K562 (cell line): Measurements from ENCODE around the gene KLHL6. TPM values are rescaled to one million over a fixed set of nuclear protein-coding genes. Genes with fewer than 3 reads are reported as not detected.

Experiments
- ATAC-seq: fragments of 200-7000 bp; cut with Tn5 transposase; 3 replicates; pipeline ENCODE4 v1.9.1; 2020; ENCODE audit warnings: moderate library complexity
- BruUV-seq: library from RNA; stranded (reverse); fragments of 400-500 nt; replicated peaks from 2 replicates; lab custom pipeline; 2021; lab: Mats Ljungman, UMichigan
- CTCF ChIA-PET: fragments of 300-600 bp; formaldehyde crosslinking; extraction: SDS; loops from one replicate; lab custom pipeline; 2021; ENCODE audit warnings: low intra/inter-chr PET ratio; lab: Yijun Ruan, JAX
- POLR2A ChIA-PET: fragments of 300-600, 350-650 bp; sonication (Branson Sonifier 250); formaldehyde crosslinking; extraction: SDS; loops from one replicate; lab custom pipeline; 2021; ENCODE audit warnings: antibody characterized with exemption, inconsistent platforms; lab: Yijun Ruan, JAX
- DNase-seq, 4 experiments: peaks; one replicate each; pipeline versions ENCODE4 v3.0.0 to v3.0.0-alpha.2; 2011 to 2018; ENCODE audit warnings: low spot score in 3 of 4, mixed read lengths in 3 of 4; ENCODE audit errors: extremely low read depth in 1 of 4
- FAIRE-seq: peaks from 2 replicates; lab custom pipeline; 2011; peaks lifted over from hg19 to GRCh38; lab: Jason Lieb, UNC
- H2AFZ ChIP-seq: 2 replicates; pipeline ENCODE4 v1.6.0; 2011; ENCODE audit warnings: low read depth, low read length, control low read depth, inconsistent platforms
- H3K27ac ChIP-seq: fragments of 200-600 bp; 3 replicates; pipeline ENCODE4 v1.8.0; 2011; ENCODE audit warnings: low read depth, mild to moderate bottlenecking, control low read depth, inconsistent platforms, low read length, moderate library complexity, mixed read lengths; ENCODE audit errors: extremely low read depth
- H3K27me3 ChIP-seq, 2 experiments: fragments of 300-600 bp in 1 of 2; 2 replicates in 1 of 2; 3 replicates in 1 of 2; pipeline versions ENCODE4 v1.6.0 to v1.8.0; 2011; ENCODE audit warnings: inconsistent platforms in 2 of 2, low read length in 2 of 2, mild to moderate bottlenecking in 1 of 2, mixed read lengths in 1 of 2, moderate library complexity in 1 of 2; ENCODE audit not compliant: control insufficient read depth in 2 of 2, insufficient read depth in 2 of 2
- H3K36me3 ChIP-seq: fragments of 300-600 bp; 3 replicates; pipeline ENCODE4 v1.8.0; 2011; ENCODE audit warnings: mild to moderate bottlenecking, low read length, inconsistent platforms; ENCODE audit not compliant: control insufficient read depth, insufficient read depth
- H3K4me1 ChIP-seq, 2 experiments: fragments of 200-600 bp in 1 of 2; replicated peaks in 1 of 2; 2 replicates in 1 of 2; 3 replicates in 1 of 2; pipeline versions ENCODE4 v1.5.1 to v1.8.0; 2011; ENCODE audit warnings: inconsistent platforms in 2 of 2, low read length in 2 of 2, mild to moderate bottlenecking in 1 of 2, mixed read lengths in 1 of 2, moderate library complexity in 1 of 2; ENCODE audit not compliant: control insufficient read depth in 2 of 2, insufficient read depth in 2 of 2
- H3K4me2 ChIP-seq: 2 replicates; pipeline ENCODE4 v1.6.1; 2011; ENCODE audit warnings: low read length, control low read depth, inconsistent platforms, mixed read lengths; ENCODE audit not compliant: insufficient read depth
- H3K4me3 ChIP-seq: fragments of 200-600 bp; sonication (generic), shearing (Covaris generic); 2 replicates; pipeline ENCODE4 v1.5.1; 2016; ENCODE audit warnings: control low read depth, inconsistent platforms
- H3K79me2 ChIP-seq: fragments of 200-600 bp; 3 replicates; pipeline ENCODE4 v1.8.0; 2011; ENCODE audit warnings: low read length, inconsistent platforms; ENCODE audit not compliant: control insufficient read depth, insufficient read depth
- H3K9ac ChIP-seq, 2 experiments: 2 replicates each; pipeline versions ENCODE4 v1.6.0 to v1.6.1; 2011; ENCODE audit warnings: low read depth in 2 of 2, low read length in 2 of 2, control low read depth in 1 of 2, inconsistent platforms in 1 of 2, mild to moderate bottlenecking in 1 of 2, mixed read lengths in 1 of 2; ENCODE audit not compliant: insufficient read depth in 1 of 2
- H3K9me1 ChIP-seq: one replicate; pipeline ENCODE4 v1.6.0; 2011; ENCODE audit warnings: inconsistent platforms, mild to moderate bottlenecking, low read length, moderate library complexity; ENCODE audit not compliant: control insufficient read depth, insufficient read depth
- H3K9me3 ChIP-seq: replicated peaks from 2 replicates; pipeline ENCODE4 v1.5.1; 2011; ENCODE audit warnings: low read depth, low read length, inconsistent platforms; ENCODE audit not compliant: control insufficient read depth, insufficient read depth
- H4K20me1 ChIP-seq: replicated peaks from 2 replicates; pipeline ENCODE4 v1.6.1; 2011; ENCODE audit warnings: low read length, inconsistent platforms, mixed read lengths; ENCODE audit not compliant: control insufficient read depth, insufficient read depth
- ESRRB ChIP-seq: fragments of 250-450 bp; sonication (Bioruptor Pico); IDR thresholded peaks from 2 replicates; pipeline ENCODE4 v1.5.0; 2020; ENCODE audit warnings: mild to moderate bottlenecking, moderate library complexity, borderline replicate concordance
- GATAD2A ChIP-seq: fragments of 450-650 bp; IDR thresholded peaks from 2 replicates; pipeline ENCODE4 v1.6.1; 2017
- KDM1A ChIP-seq, 2 experiments: fragments of 450-650 bp; IDR thresholded peaks; 2 replicates each; pipeline ENCODE4 v1.6.1; 2016; ENCODE audit warnings: mild to moderate bottlenecking in 2 of 2
- NFXL1 ChIP-seq: fragments of 450-650 bp; formaldehyde crosslinking; IDR thresholded peaks from 2 replicates; pipeline ENCODE4 v1.4.0; 2021; ENCODE audit warnings: mild to moderate bottlenecking
- TCFL5 ChIP-seq: fragments of 250-450 bp; sonication (Bioruptor Pico); conservative IDR thresholded peaks from 2 replicates; pipeline ENCODE4 v1.6.1; 2021; ENCODE audit warnings: mild to moderate bottlenecking, moderate library complexity, matching md5 sums
- ZNF217 ChIP-seq: sonication (generic); formaldehyde crosslinking; IDR thresholded peaks from 2 replicates; pipeline ENCODE4 v1.8.0; 2022; ENCODE audit warnings: mild to moderate bottlenecking, missing genetic modification reagents
- ZNF699 ChIP-seq: fragments of 250-450 bp; sonication (Bioruptor Pico); IDR thresholded peaks from 2 replicates; pipeline ENCODE4 v1.8.0; 2021; ENCODE audit warnings: mild to moderate bottlenecking, moderate library complexity; ENCODE audit not compliant: insufficient replicate concordance
- WGBS: fragments of 100-300 bp; shearing (Covaris generic); methylation state at CpG from one replicate; pipeline ENCODE4 v1.1.6; 2016; ENCODE audit warnings: low coverage, mixed read lengths; ENCODE audit not compliant: insufficient coverage; ENCODE audit errors: missing lambda C conversion rate; 5-methylcytosine and 5-hydroxymethylcytosine counted together
- in situ Hi-C: fragments of 300-500 bp; cut with MboI; formaldehyde crosslinking; loops from 4 replicates; pipeline ENCODE4 v1.15.0; 2018; ENCODE audit warnings: inconsistent platforms, mixed read lengths
- intact Hi-C: fragments of 100-400 bp; cut with micrococcal nuclease; formaldehyde crosslinking; loops from 2 replicates; pipeline ENCODE4 v1.14.2; 2022
- polyA plus RNA-seq, 8 experiments: library from polyadenylated mRNA; depleted of rRNA in 4 of 8; stranded (reverse) in 5 of 8; unstranded in 3 of 8; fragments of >200 nt; fragmentation: Nextera tagmentation in 2 of 8; fragmentation: Illumina TruSeq in 1 of 8; extraction: Ambion mirVana in 2 of 8; extraction: Trizol in 1 of 8; gene quantifications; 2 replicates each; pipeline versions ENCODE4 v1.2.1 to v1.2.3, GENCODE V29; 2011 to 2014; ENCODE audit warnings: inconsistent platforms in 1 of 8, missing spikeins in 1 of 8
- total RNA-seq, 7 experiments: library from RNA; depleted of rRNA in 6 of 7; stranded (reverse); fragments of >200 nt in 6 of 7; fragmentation: Illumina TruSeq in 2 of 7; extraction: Trizol in 2 of 7; gene quantifications; 2 replicates each; pipeline versions ENCODE4 v1.2.1 to v1.2.3, GENCODE V29; 2011 to 2021; ENCODE audit warnings: low replicate concordance in 1 of 7
- TF ChIP-seq, protein P1 (sequence below): fragments of 450-650 bp; IDR thresholded peaks from 2 replicates; pipeline ENCODE4 v1.6.1; 2016; ENCODE audit warnings: mild to moderate bottlenecking
- TF ChIP-seq, protein P2 (sequence below): sonication (generic); formaldehyde crosslinking; IDR thresholded peaks from 2 replicates; pipeline ENCODE4 v1.8.0; 2022; ENCODE audit warnings: mild to moderate bottlenecking, low read depth, missing genetic modification reagents
- TF ChIP-seq, protein P3 (sequence below): fragments of 200-400 bp; formaldehyde crosslinking; IDR thresholded peaks from 2 replicates; pipeline ENCODE4 v1.6.1; 2017; ENCODE audit warnings: mild to moderate bottlenecking, low read depth, low read length, moderate library complexity
- TF ChIP-seq, protein P4 (sequence below): sonication (generic); formaldehyde crosslinking; IDR thresholded peaks from 2 replicates; pipeline ENCODE4 v1.8.1; 2023; ENCODE audit warnings: mild to moderate bottlenecking, missing genetic modification reagents

The KLHL6 gene
- total and polyA plus RNA-seq, 9 of the 15 experiments (the other 6 are each of a cell fraction or from before 2014, with no cell fraction given): 0.18 to 2.1 (median 1.4) TPM

DNA sequence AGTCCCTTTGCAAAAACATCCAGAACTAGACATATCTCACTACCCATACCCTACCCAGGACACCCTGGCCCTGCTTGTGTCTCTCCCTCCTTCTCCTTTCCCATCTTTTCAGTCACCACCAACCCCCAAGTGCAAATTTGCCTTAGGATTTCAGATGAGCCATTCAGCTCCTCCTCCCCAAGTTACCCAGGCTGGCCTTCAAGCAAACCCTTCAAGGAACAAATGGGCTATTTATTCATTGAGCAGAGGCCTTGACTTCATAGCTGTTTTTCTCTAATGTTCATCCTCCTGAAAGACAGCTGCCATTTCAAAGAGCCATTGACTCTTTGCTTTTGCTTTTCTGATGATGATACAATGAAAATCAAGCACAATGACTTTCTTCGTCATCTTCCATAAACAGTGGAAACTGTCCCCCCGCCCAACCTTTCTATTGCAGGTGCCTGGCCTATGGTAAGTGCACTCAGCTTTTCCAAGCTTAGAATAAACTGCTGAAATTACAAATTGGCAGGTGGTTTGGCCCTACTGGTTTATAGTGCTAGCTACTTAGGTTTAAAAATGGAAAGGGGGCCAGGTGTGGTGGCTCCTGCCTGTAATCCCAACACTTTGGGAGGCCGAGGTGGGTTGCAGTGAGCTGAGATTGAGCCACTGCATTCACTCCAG lies 26.1 kb upstream of the KLHL6 start (continued):
- TF ChIP-seq ZNF699 (CRISPR knock-in tag) (no peak), GATAD2A (no peak)
- TF ChIP-seq, all 486 proteins: peak for 0

DNA sequence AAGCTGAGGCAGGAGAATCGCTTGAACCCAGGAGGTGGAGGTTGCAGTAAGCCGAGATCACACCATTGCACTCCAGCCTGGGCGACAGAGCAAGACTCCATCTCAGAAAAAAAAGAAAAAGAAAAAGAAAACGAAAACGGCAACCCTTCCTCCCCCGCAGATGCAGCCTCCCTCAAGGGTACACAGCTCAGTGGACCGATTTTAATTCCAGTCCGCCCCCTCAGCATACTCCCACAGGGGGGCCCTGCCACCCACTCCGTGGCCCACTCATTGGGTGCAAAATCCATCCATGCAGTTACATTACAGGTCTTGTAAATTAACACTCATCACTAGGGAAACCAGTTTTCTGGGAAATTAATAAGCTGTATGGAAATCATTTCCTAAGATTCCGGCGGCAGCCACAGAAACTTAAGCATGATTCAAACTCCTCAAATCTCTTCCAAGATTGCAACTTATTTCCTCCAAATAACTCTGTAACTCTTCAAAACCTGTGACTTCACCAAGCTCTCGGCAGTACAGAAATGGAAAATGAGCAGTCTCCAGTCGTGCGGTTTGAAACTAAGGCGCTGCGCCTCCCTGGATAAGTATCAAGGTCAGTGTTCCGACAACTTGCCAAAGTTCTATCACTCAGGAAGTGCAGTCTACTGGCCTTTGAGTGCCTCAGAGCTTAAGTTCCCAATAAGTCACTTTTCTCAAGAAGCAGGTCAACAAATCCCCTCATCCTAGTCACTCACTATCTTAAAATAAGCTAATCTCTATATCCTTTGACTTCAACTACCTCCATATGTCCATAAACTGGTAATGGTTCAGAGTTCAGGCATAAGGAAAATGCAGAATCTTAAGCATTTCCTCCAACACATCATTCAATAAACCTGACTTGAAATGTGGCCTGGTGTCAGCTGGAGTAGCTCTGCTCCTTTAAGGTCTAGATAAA lies 24.7 kb upstream of the KLHL6 start:
- H3K4me2 ChIP-seq: no peak overlapping the region
- 11% methylated on average over 17 of the region's 17 CpGs for WGBS
- TF ChIP-seq ZNF217 (CRISPR knock-in tag): no peak
- TF ChIP-seq TCFL5 (CRISPR knock-in tag): no peak
- TF ChIP-seq, protein P1, sequence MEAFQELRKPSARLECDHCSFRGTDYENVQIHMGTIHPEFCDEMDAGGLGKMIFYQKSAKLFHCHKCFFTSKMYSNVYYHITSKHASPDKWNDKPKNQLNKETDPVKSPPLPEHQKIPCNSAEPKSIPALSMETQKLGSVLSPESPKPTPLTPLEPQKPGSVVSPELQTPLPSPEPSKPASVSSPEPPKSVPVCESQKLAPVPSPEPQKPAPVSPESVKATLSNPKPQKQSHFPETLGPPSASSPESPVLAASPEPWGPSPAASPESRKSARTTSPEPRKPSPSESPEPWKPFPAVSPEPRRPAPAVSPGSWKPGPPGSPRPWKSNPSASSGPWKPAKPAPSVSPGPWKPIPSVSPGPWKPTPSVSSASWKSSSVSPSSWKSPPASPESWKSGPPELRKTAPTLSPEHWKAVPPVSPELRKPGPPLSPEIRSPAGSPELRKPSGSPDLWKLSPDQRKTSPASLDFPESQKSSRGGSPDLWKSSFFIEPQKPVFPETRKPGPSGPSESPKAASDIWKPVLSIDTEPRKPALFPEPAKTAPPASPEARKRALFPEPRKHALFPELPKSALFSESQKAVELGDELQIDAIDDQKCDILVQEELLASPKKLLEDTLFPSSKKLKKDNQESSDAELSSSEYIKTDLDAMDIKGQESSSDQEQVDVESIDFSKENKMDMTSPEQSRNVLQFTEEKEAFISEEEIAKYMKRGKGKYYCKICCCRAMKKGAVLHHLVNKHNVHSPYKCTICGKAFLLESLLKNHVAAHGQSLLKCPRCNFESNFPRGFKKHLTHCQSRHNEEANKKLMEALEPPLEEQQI: no peak
- TF ChIP-seq, protein P2, sequence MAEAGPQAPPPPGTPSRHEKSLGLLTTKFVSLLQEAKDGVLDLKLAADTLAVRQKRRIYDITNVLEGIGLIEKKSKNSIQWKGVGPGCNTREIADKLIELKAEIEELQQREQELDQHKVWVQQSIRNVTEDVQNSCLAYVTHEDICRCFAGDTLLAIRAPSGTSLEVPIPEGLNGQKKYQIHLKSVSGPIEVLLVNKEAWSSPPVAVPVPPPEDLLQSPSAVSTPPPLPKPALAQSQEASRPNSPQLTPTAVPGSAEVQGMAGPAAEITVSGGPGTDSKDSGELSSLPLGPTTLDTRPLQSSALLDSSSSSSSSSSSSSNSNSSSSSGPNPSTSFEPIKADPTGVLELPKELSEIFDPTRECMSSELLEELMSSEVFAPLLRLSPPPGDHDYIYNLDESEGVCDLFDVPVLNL: no peak
- TF ChIP-seq KDM1A (IDR thresholded peaks at IDR 0.05): no peak
- TF ChIP-seq, protein P3, sequence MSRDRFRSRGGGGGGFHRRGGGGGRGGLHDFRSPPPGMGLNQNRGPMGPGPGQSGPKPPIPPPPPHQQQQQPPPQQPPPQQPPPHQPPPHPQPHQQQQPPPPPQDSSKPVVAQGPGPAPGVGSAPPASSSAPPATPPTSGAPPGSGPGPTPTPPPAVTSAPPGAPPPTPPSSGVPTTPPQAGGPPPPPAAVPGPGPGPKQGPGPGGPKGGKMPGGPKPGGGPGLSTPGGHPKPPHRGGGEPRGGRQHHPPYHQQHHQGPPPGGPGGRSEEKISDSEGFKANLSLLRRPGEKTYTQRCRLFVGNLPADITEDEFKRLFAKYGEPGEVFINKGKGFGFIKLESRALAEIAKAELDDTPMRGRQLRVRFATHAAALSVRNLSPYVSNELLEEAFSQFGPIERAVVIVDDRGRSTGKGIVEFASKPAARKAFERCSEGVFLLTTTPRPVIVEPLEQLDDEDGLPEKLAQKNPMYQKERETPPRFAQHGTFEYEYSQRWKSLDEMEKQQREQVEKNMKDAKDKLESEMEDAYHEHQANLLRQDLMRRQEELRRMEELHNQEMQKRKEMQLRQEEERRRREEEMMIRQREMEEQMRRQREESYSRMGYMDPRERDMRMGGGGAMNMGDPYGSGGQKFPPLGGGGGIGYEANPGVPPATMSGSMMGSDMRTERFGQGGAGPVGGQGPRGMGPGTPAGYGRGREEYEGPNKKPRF: no peak
- no peak for TF ChIP-seq NFXL1 (CRISPR knock-in tag)
- TF ChIP-seq ESRRB: no peak
- TF ChIP-seq, protein P4, sequence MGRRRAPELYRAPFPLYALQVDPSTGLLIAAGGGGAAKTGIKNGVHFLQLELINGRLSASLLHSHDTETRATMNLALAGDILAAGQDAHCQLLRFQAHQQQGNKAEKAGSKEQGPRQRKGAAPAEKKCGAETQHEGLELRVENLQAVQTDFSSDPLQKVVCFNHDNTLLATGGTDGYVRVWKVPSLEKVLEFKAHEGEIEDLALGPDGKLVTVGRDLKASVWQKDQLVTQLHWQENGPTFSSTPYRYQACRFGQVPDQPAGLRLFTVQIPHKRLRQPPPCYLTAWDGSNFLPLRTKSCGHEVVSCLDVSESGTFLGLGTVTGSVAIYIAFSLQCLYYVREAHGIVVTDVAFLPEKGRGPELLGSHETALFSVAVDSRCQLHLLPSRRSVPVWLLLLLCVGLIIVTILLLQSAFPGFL (CRISPR knock-in tag): no peak

More for the DNA sequence above, 24.7 kb upstream of the KLHL6 start:
- no peaks in the 10 kb centered on the region for H3K79me2 ChIP-seq
- in situ Hi-C loops (no loop called here), intact Hi-C loops (no loop called here)
- H3K9me1 ChIP-seq: no peaks in the 10 kb centered on the region
- ATAC-seq (peak; percentile 32; the same call in 1 of the 3 replicates), DNase-seq (peak in 1 of 4 experiments; percentile 14), FAIRE-seq (peak; percentile 51)
- H3K9me3 ChIP-seq: no peaks in the 10 kb centered on the region
- no TSS peak for BruUV-seq
- H3K4me3 ChIP-seq: no peak overlapping the region
- peaks cover 10 to 26% of the 10 kb centered on the region in 2 experiments; a peak in 4 of 5 replicates for H3K4me1 ChIP-seq
- no peak overlapping the region for H2AFZ ChIP-seq
- CTCF ChIA-PET: interaction anchor here (0.6 kb wide), 1 partner anchor 603 kb away, joined by 3 read pairs; no protein-coding TSS in a partner anchor
- H3K27ac ChIP-seq: no peak overlapping the region
- no peaks in the 10 kb centered on the region for H3K36me3 ChIP-seq
- no peak overlapping the region for H3K9ac ChIP-seq
- POLR2A ChIA-PET: interaction anchor here (0.6 to 1.7 kb wide), 4 partner anchors 11 to 115 kb away, joined by 3 to 5 read pairs (median 3); no protein-coding TSS in a partner anchor
- H3K27me3 ChIP-seq: peaks cover 25 to 33% of the 10 kb centered on the region in 2 experiments
- H4K20me1 ChIP-seq: no peaks in the 10 kb centered on the region
